ENCODE results near the gene RFWD3. TPM values are rescaled to one million over a fixed set of nuclear protein-coding genes. Genes with fewer than 3 reads are reported as not detected.
A peak's percentile ranks its signal among the peaks of the same experiment; 100 is the strongest.

The RFWD3 gene
- total RNA-seq, 4 donors from 2014 or later = 3.6 to 27.6 (median 20.0) TPM

- intact Hi-C loops (cut with DNase I; ENCODE audit: low total_unique reads) = no loop called here
- DNase-seq = no peak
- Histone ChIP-seq H3K27ac (no peak overlapping the region), H3K4me1 (no peaks in the 10 kb centered on the region), H3K27me3 (no peaks in the 10 kb centered on the region), H3K4me3 (no peak overlapping the region), H3K36me3 (no peaks in the 10 kb centered on the region), H3K9me3 (no peaks in the 10 kb centered on the region)
- TF ChIP-seq POLR2A (IDR thresholded peaks at IDR 0.05) = no peak
- TF ChIP-seq, protein P1, sequence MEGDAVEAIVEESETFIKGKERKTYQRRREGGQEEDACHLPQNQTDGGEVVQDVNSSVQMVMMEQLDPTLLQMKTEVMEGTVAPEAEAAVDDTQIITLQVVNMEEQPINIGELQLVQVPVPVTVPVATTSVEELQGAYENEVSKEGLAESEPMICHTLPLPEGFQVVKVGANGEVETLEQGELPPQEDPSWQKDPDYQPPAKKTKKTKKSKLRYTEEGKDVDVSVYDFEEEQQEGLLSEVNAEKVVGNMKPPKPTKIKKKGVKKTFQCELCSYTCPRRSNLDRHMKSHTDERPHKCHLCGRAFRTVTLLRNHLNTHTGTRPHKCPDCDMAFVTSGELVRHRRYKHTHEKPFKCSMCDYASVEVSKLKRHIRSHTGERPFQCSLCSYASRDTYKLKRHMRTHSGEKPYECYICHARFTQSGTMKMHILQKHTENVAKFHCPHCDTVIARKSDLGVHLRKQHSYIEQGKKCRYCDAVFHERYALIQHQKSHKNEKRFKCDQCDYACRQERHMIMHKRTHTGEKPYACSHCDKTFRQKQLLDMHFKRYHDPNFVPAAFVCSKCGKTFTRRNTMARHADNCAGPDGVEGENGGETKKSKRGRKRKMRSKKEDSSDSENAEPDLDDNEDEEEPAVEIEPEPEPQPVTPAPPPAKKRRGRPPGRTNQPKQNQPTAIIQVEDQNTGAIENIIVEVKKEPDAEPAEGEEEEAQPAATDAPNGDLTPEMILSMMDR (IDR thresholded peaks at IDR 0.05) = peak; percentile 43 to 60 (median 45)
Measured at GRCh38 chr16:74623214-74623838, 43.4 kb downstream of the RFWD3 start.

GRCh38 chr16:74622005-74622404 is 44.7 kb downstream of the RFWD3 start:
- Histone ChIP-seq H3K4me1 (no peaks in the 10 kb centered on the region), H3K4me3 (no peak overlapping the region), H3K36me3 (no peaks in the 10 kb centered on the region), H3K9me3 (no peaks in the 10 kb centered on the region), H3K27me3 (no peaks in the 10 kb centered on the region), H3K27ac (no peak overlapping the region)
- intact Hi-C loops (cut with DNase I; ENCODE audit: low total_unique reads) = no loop called here
- TF ChIP-seq, protein P1 (IDR thresholded peaks at IDR 0.05) = no peak
- no peak for TF ChIP-seq POLR2A (IDR thresholded peaks at IDR 0.05)
- no peak for DNase-seq

DNA sequence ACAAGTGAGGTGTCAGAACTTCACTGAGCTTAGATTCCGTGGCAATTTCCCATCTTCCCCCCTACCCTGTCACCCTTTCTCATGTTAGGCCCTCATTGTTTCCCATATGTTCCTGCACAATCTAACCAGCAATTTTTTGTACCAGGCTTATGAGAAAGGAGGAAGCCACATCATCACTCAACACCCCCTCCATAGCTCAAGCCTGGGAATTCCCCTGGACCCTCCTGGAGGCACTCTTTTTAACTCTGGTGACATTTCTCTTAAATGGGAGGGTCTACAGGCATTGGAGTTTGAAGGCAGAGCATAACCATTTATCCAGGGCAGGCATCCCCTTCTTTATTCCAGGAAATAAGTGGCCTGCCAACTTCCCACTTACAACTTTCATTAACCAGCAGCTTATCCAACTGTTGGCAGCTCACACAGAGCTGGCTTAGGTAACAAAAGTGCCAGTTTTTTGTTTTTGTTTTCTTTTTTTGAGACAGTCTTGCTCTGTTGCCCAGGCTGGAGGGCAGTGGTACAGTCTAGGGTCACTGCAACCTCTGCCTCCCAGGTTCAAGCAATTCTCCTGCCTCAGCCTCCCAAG is 49.4 kb downstream of the RFWD3 start:
- no peaks in the 10 kb centered on the region for H3K27me3 ChIP-seq
- TF ChIP-seq POLR2A (IDR thresholded peaks at IDR 0.05) = no peak
- TF ChIP-seq, protein P1 (IDR thresholded peaks at IDR 0.05) = no peak
- no peaks in the 10 kb centered on the region for H3K4me1 ChIP-seq
- H3K9me3 ChIP-seq = no peaks in the 10 kb centered on the region
- no peak overlapping the region for H3K27ac ChIP-seq
- H3K36me3 ChIP-seq = no peaks in the 10 kb centered on the region
- no peak for DNase-seq
- intact Hi-C loops (cut with DNase I; ENCODE audit: low total_unique reads) = no loop called here
- H3K4me3 ChIP-seq = no peak overlapping the region

DNA sequence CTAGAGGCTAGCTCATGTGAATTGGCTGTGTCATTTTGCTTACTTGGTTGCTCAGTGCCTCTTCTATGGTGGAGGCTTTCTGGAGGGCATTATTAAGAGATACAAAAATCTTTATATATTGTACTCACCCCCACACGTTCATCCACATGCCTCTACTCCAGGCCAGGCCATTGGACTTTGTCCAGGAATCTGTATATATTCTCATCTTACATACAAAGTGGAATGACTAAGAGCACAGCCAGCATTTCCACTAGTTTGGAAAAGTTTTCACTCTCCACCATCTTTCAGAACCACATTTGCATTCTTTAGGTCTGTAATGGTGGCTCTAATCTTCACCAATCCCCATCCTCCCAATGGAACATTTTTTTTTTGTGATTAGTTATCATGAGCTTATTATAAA is 55.0 kb downstream of the RFWD3 start:
- intact Hi-C loops (cut with DNase I; ENCODE audit: low total_unique reads) = no loop called here
- no peak for DNase-seq

DNA sequence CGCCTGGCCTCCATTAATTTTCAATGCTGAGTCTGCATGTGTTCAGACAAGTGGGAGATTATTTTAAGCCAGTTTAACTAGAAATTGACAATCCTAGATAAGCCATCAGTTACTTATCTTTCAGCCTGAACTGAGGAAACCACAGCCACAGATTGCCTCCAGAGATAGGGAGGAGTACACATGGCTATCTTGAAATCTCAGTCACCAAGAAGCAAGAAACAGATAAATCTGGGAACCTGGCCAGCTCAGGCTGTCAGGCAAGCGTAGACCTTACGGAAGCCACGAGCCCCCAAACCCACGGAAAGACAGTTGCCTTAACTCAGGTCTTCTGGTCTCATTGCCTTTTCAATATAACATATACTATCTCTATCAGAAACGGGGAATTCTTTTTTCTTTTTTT is 57.7 kb downstream of the RFWD3 start:
- Histone ChIP-seq H3K27me3 (no peaks in the 10 kb centered on the region), H3K4me1 (peaks cover 0 to 9% of the 10 kb centered on the region in 2 donors), H3K36me3 (no peaks in the 10 kb centered on the region), H3K4me3 (no peak overlapping the region), H3K27ac (no peak overlapping the region), H3K9me3 (no peaks in the 10 kb centered on the region)
- DNase-seq = no peak
- TF ChIP-seq, protein P1 (IDR thresholded peaks at IDR 0.05) = no peak
- no peak for TF ChIP-seq POLR2A (IDR thresholded peaks at IDR 0.05)
- intact Hi-C loops (cut with DNase I; ENCODE audit: low total_unique reads) = no loop called here

More for the DNA sequence above, 55.0 kb downstream of the RFWD3 start:
- Histone ChIP-seq H3K4me3 (no peak overlapping the region), H3K36me3 (no peaks in the 10 kb centered on the region), H3K9me3 (no peaks in the 10 kb centered on the region), H3K27me3 (no peaks in the 10 kb centered on the region), H3K27ac (no peak overlapping the region), H3K4me1 (peaks cover 0 to 3% of the 10 kb centered on the region in 2 donors)
- no peak for TF ChIP-seq POLR2A (IDR thresholded peaks at IDR 0.05)
- TF ChIP-seq, protein P1 (IDR thresholded peaks at IDR 0.05) = no peak
